Astrocyte of the spinal cord (primary cell): ENCODE measurements around the gene IL9.

ENCODE experiments used
- DNase-seq: peaks from one replicate; pipeline ENCODE4 v3.0.0; 2011; ENCODE audit warnings: low read depth, low spot score
- H3K4me3 ChIP-seq: 2 replicates; pipeline ENCODE4 v1.5.1; 2011; ENCODE audit warnings: low read depth, mild to moderate bottlenecking, low read length, moderate library complexity
- in situ Hi-C: cut with HindIII; loops from 2 replicates; pipeline ENCODE4 v1.10.0; 2017; ENCODE audit warnings: low sequenced_read_pairs
- TF ChIP-seq, protein P1 (sequence below): IDR thresholded peaks from 2 replicates; pipeline ENCODE4 v1.5.1; 2012; ENCODE audit warnings: low read depth, mild to moderate bottlenecking, low read length, inconsistent platforms

IL9 gene

DNA sequence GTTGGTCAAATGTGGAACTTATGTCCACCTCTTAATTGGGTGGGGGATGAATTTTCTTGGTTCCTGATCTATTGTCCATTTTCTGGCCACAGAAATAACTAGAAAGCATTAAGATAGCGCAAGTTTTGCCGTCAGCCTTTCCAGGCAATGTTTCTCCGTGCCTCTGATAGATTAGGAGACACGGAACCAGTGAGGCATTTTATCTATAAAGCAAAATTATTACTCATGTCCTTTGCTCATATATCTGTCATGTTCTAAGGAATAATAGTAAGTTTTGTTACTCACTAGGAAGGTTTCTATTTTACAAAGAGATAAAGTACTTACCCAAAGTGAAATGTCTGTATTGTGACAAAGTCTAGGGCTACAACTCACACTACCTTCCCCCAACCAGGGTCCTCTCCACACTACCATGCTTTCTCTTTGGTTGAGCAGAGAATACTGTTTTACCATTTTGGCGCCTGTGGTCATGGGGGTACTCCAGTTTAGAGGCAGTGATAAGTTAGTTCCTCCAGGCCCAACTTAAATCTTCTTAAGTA is 19.9 kb upstream of the IL9 start:
- in situ Hi-C loops, result no loop called here
- TF ChIP-seq, protein P1, sequence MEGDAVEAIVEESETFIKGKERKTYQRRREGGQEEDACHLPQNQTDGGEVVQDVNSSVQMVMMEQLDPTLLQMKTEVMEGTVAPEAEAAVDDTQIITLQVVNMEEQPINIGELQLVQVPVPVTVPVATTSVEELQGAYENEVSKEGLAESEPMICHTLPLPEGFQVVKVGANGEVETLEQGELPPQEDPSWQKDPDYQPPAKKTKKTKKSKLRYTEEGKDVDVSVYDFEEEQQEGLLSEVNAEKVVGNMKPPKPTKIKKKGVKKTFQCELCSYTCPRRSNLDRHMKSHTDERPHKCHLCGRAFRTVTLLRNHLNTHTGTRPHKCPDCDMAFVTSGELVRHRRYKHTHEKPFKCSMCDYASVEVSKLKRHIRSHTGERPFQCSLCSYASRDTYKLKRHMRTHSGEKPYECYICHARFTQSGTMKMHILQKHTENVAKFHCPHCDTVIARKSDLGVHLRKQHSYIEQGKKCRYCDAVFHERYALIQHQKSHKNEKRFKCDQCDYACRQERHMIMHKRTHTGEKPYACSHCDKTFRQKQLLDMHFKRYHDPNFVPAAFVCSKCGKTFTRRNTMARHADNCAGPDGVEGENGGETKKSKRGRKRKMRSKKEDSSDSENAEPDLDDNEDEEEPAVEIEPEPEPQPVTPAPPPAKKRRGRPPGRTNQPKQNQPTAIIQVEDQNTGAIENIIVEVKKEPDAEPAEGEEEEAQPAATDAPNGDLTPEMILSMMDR, result no peak
- no peak overlapping the region for H3K4me3 ChIP-seq
- no peak for DNase-seq

GRCh38 chr5:135913713-135914626 is 18.3 kb upstream of the IL9 start:
- TF ChIP-seq, protein P1, result no peak
- in situ Hi-C loops, result no loop called here
- H3K4me3 ChIP-seq, result no peak overlapping the region
- DNase-seq, result no peak

DNA sequence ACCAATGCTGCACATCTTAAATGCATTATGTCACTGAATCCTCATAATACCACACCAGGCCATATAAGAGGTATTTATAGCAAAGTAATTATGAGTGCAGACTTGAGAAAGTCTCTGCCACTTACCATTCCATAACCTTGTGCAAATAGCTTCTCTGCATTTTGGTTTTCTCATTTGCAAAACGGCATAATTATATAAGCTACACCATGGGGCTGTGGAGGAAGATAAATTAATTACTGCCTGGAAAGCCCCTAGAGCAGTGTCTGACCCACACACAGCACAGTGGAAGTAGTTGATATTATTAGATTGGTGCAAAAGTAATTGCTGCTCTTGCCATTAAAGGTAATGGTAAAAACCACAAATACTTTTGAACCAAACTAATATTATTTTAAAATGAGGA is 9.5 kb upstream of the IL9 start:
- TF ChIP-seq, protein P1, result no peak
- H3K4me3 ChIP-seq, result no peak overlapping the region
- in situ Hi-C loops, result no loop called here
- DNase-seq, result no peak

DNA sequence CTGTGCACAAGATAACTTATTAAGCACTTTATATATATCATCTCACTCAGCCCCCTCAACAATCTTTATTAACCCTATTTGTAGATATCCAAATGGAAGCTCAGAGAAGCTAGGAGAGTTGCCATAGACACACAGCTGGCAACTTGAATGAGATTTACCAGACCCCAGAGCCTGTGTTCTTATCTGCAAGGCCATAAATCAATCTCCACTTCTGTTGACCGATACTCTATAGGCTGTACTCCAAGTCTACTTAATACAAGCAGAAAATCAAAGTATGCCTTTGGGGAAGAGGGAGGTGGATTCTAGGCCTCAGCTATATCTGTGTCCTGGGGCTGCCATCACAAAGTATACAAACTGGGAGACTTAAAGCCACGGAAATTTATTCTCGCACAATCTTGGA is 6.0 kb upstream of the IL9 start:
- DNase-seq, result no peak
- TF ChIP-seq, protein P1, result no peak
- in situ Hi-C loops, result no loop called here
- no peak overlapping the region for H3K4me3 ChIP-seq

DNA sequence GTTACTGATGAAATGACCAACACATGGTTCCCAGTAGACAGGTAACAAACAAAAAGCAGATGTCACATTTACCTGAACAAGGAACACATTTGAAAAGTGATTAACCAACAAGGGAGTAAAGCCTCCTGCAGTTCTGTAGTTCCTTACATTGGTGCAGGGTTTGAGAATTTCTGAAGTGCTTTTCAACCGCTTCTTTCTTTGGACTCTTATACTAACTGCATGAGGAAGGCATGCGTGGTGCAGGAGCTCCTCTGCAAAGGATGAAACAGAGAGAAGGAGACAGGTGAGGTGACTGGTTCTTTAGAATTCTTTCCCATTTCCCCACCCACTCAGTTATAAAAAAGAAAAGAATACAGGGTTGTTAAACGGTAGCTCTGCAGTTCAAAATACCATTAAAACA is 4.6 kb upstream of the IL9 start:
- H3K4me3 ChIP-seq, result no peak overlapping the region
- TF ChIP-seq, protein P1, result no peak
- in situ Hi-C loops, result no loop called here
- DNase-seq, result no peak

- no peak overlapping the region for H3K4me3 ChIP-seq
- in situ Hi-C loops, result no loop called here
- DNase-seq, result no peak
- TF ChIP-seq, protein P1, result no peak
Observed at GRCh38 chr5:135898651-135899050, 3.0 kb upstream of the IL9 start.
